Vagina (tissue), 2 donors: ENCODE data around the gene CAST. TPM values are rescaled to one million over a fixed set of nuclear protein-coding genes. Genes with fewer than 3 reads are reported as not detected.
"Not testable (repeated sequence)": the region's sequence is repeated elsewhere in the genome, so short reads cannot be mapped to it uniquely, and the experiment has no call there.

Source experiments
- DNase-seq, 2 donors: peaks; one replicate each; pipeline ENCODE4 v3.0.0-alpha.2; 2017; ENCODE audit errors: extremely low spot score in 2 of 2
- H3K27ac ChIP-seq: fragments of 200-600 bp; sonication (generic); one replicate; pipeline ENCODE4 v1.5.1; 2019
- H3K27me3 ChIP-seq: fragments of 200-600 bp; sonication (generic); one replicate; pipeline ENCODE4 v1.5.1; 2019
- H3K36me3 ChIP-seq, 2 donors: fragments of 200-600 bp; sonication (generic); one replicate each; pipeline ENCODE4 v1.5.1; 2017 to 2019
- H3K4me1 ChIP-seq: fragments of 200-600 bp; sonication (generic); one replicate; pipeline ENCODE4 v1.5.1; 2019
- H3K4me3 ChIP-seq, 2 donors: fragments of 200-600 bp; sonication (generic); 1 replicate in 1 of 2; 2 replicates in 1 of 2; pipeline ENCODE4 v1.5.1; 2016 to 2019
- H3K9me3 ChIP-seq: fragments of 200-600 bp; sonication (generic); one replicate; pipeline ENCODE4 v1.5.1; 2019
- CTCF ChIP-seq, 3 experiments: fragments of 450-650 bp in 2 of 3; fragments of 200-600 bp in 1 of 3; sonication (generic) in 1 of 3; IDR thresholded peaks; one replicate each; pipeline ENCODE4 v1.5.1; 2017 to 2019; ENCODE audit warnings: antibody characterized with exemption in 3 of 3, mild to moderate bottlenecking in 2 of 3, moderate library complexity in 2 of 3
- POLR2A ChIP-seq, 2 donors: fragments of 450-650 bp; IDR thresholded peaks; one replicate each; pipeline ENCODE4 v1.6.1; 2017; ENCODE audit warnings: antibody characterized with exemption in 2 of 2, mild to moderate bottlenecking in 2 of 2, moderate library complexity in 2 of 2
- POLR2AphosphoS5 ChIP-seq, 2 donors: sonication (generic); formaldehyde crosslinking; IDR thresholded peaks; one replicate each; pipeline ENCODE4 v1.9.0; 2017; ENCODE audit warnings: antibody characterized with exemption in 2 of 2, mild to moderate bottlenecking in 2 of 2, low read depth in 1 of 2; ENCODE audit not compliant: insufficient read depth in 1 of 2
- intact Hi-C: fragments of 100-400 bp; cut with DNase I; formaldehyde crosslinking; loops from one replicate; pipeline ENCODE4 v1.15.1; 2023
- total RNA-seq: library from RNA; depleted of rRNA; stranded (reverse); fragments of >200 nt; gene quantifications from one replicate; pipeline ENCODE4 v1.2.3, GENCODE V29; 2016

CAST gene
- total RNA-seq, 1 donor from 2014 or later = 309 TPM

DNA sequence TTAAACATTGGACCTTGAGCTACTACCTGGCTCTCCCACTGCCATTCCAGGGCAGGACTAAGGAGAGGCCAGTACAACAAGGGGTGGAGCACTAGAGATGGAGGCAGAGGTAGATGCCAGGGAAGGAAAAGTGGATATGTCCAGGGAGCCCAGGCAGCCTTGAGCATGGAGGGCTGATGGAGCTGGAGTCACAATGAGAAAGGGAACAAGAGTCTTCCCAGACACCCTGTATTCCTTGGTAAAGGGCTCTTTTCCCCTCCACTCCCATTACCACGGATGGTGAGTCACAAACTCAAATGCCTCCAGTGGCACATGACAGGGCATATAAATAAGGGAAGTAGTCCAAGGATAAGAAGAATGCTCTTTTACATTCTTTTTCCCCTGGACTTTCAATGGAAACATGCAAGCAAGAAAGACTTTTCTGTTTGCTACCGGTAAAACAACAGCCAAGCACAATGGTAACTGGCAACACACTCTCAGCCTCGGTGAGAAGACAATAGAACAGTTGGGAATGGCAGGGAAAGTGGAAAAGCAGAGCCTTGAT lies 128.9 kb downstream of the CAST start:
- Histone ChIP-seq H3K27ac (no peak overlapping the region), H3K4me3 (no peak overlapping the region), H3K9me3 (no peaks in the 10 kb centered on the region), H3K27me3 (no peaks in the 10 kb centered on the region), H3K36me3 (peaks cover 0 to 33% of the 10 kb centered on the region in 2 donors), H3K4me1 (no peaks in the 10 kb centered on the region)
- no peak for DNase-seq
- TF ChIP-seq POLR2A (IDR thresholded peaks at IDR 0.05) = no peak
- TF ChIP-seq CTCF (IDR thresholded peaks at IDR 0.05) = no peak
- no peak for TF ChIP-seq POLR2AphosphoS5 (IDR thresholded peaks at IDR 0.05; ENCODE audit: insufficient read depth in 1 of 2, low read depth in 1 of 2)
- intact Hi-C loops = no loop called here

GRCh38 chr5:96794757-96795156 lies 132.6 kb downstream of the CAST start:
- Histone ChIP-seq H3K27me3 (no peaks in the 10 kb centered on the region), H3K4me1 (no peaks in the 10 kb centered on the region), H3K4me3 (no peak overlapping the region), H3K27ac (no peak overlapping the region), H3K36me3 (peaks cover 0 to 49% of the 10 kb centered on the region in 2 donors), H3K9me3 (no peaks in the 10 kb centered on the region)
- TF ChIP-seq CTCF (IDR thresholded peaks at IDR 0.05) = no peak
- TF ChIP-seq POLR2A (IDR thresholded peaks at IDR 0.05) = no peak
- TF ChIP-seq POLR2AphosphoS5 (IDR thresholded peaks at IDR 0.05; ENCODE audit: insufficient read depth in 1 of 2, low read depth in 1 of 2) = no peak
- intact Hi-C loops = no loop called here
- DNase-seq = no peak

- TF ChIP-seq CTCF (IDR thresholded peaks at IDR 0.05) = no peak
- TF ChIP-seq POLR2AphosphoS5 (IDR thresholded peaks at IDR 0.05; ENCODE audit: insufficient read depth in 1 of 2, low read depth in 1 of 2) = no peak
- no peak for TF ChIP-seq POLR2A (IDR thresholded peaks at IDR 0.05)
- H3K36me3 ChIP-seq = peaks cover 0 to 58% of the 10 kb centered on the region in 2 donors
Observed at GRCh38 chr5:96795626-96796025, 133.4 kb downstream of the CAST start.

GRCh38 chr5:96796434-96796833 lies 134.3 kb downstream of the CAST start:
- no peak for DNase-seq
- H3K27ac ChIP-seq = no peak overlapping the region
- no peaks in the 10 kb centered on the region for H3K4me1 ChIP-seq
- intact Hi-C loops = no loop called here
- no peak for TF ChIP-seq POLR2AphosphoS5 (IDR thresholded peaks at IDR 0.05; ENCODE audit: insufficient read depth in 1 of 2, low read depth in 1 of 2)
- TF ChIP-seq CTCF (IDR thresholded peaks at IDR 0.05) = no peak
- TF ChIP-seq POLR2A (IDR thresholded peaks at IDR 0.05) = no peak
- peaks cover 0 to 66% of the 10 kb centered on the region in 2 donors for H3K36me3 ChIP-seq
- H3K4me3 ChIP-seq = no peak overlapping the region
- no peaks in the 10 kb centered on the region for H3K27me3 ChIP-seq
- H3K9me3 ChIP-seq = no peaks in the 10 kb centered on the region

More at GRCh38 chr5:96795626-96796025, 133.4 kb downstream of the CAST start:
- Histone ChIP-seq H3K9me3 (no peaks in the 10 kb centered on the region), H3K27me3 (no peaks in the 10 kb centered on the region), H3K4me3 (no peak overlapping the region), H3K4me1 (no peaks in the 10 kb centered on the region), H3K27ac (no peak overlapping the region)
- no peak for DNase-seq
- intact Hi-C loops = no loop called here

GRCh38 chr5:96801718-96802117 lies 139.5 kb downstream of the CAST start:
- intact Hi-C loops, H3K27me3 ChIP-seq, DNase-seq, H3K4me3 ChIP-seq, H3K9me3 ChIP-seq, H3K27ac ChIP-seq: not testable (repeated sequence)
- H3K36me3 ChIP-seq = peaks cover 0 to 31% of the 10 kb centered on the region in 2 donors
- H3K4me1 ChIP-seq = peaks cover 13% of the 10 kb centered on the region
